SK-N-SH (cell line): ENCODE measurements around the gene SND1. TPM values are rescaled to one million over a fixed set of nuclear protein-coding genes. Genes with fewer than 3 reads are reported as not detected.

Source experiments
- CTCF ChIA-PET: fragments of 300-600, 350-600 bp; formaldehyde crosslinking; extraction: SDS; loops from one replicate; lab custom pipeline; 2021; lab: Yijun Ruan, JAX
- POLR2A ChIA-PET: fragments of 350-600 bp; sonication (Branson Sonifier 250); formaldehyde crosslinking; extraction: SDS; loops from one replicate; lab custom pipeline; 2020; ENCODE audit warnings: antibody characterized with exemption, inconsistent platforms; lab: Yijun Ruan, JAX
- DNase-seq: peaks from one replicate; pipeline ENCODE4 v3.0.0; 2012
- H2AFZ ChIP-seq: fragments of 200-600 bp; sonication (generic); 2 replicates; pipeline ENCODE4 v1.8.1; 2016; ENCODE audit warnings: antibody characterized with exemption, mild to moderate bottlenecking, low read depth
- H3F3A ChIP-seq: fragments of 200-600 bp; sonication (generic); replicated peaks from 2 replicates; pipeline ENCODE3; 2016; ENCODE audit warnings: antibody characterized with exemption, mild to moderate bottlenecking; ENCODE audit not compliant: insufficient read depth
- H3K27ac ChIP-seq, 2 experiments: fragments of 200-500 bp in 1 of 2; fragments of 200-600 bp in 1 of 2; sonication (Bioruptor generic) in 1 of 2; sonication (generic), shearing (Covaris generic) in 1 of 2; 2 replicates each; pipeline versions ENCODE4 v1.5.1 to v1.6.1; 2014 to 2016; ENCODE audit warnings: low read depth in 2 of 2, inconsistent platforms in 1 of 2, low read length in 1 of 2, mild to moderate bottlenecking in 1 of 2, mixed read lengths in 1 of 2
- H3K27me3 ChIP-seq: fragments of 200-600 bp; sonication (generic), shearing (Covaris generic); 2 replicates; pipeline ENCODE4 v1.6.1; 2016; ENCODE audit warnings: mixed run types; ENCODE audit not compliant: insufficient read depth
- H3K36me3 ChIP-seq, 2 experiments: fragments of 200-500 bp in 1 of 2; fragments of 200-600 bp in 1 of 2; sonication (Bioruptor generic) in 1 of 2; sonication (generic) in 1 of 2; replicated peaks in 1 of 2; 2 replicates each; pipeline versions ENCODE3 to v1.5.1; 2014 to 2016; ENCODE audit warnings: low read length in 1 of 2, mild to moderate bottlenecking in 1 of 2; ENCODE audit not compliant: insufficient read depth in 2 of 2, control insufficient read depth in 1 of 2
- H3K4me1 ChIP-seq, 2 experiments: fragments of 200-500 bp in 1 of 2; fragments of 200-600 bp in 1 of 2; sonication (Bioruptor generic) in 1 of 2; sonication (generic), shearing (Covaris generic) in 1 of 2; 2 replicates each; pipeline versions ENCODE4 v1.5.1 to v1.6.1; 2014 to 2016; ENCODE audit warnings: low read depth in 1 of 2, low read length in 1 of 2, mixed run types in 1 of 2; ENCODE audit not compliant: insufficient read depth in 2 of 2, control insufficient read depth in 1 of 2
- H3K4me2 ChIP-seq: fragments of 200-600 bp; sonication (generic), shearing (Covaris generic); 2 replicates; pipeline ENCODE4 v1.6.1; 2017; ENCODE audit warnings: mixed run types
- H3K4me3 ChIP-seq, 2 experiments: fragments of 200-500 bp in 1 of 2; fragments of 200-600 bp in 1 of 2; sonication (Bioruptor generic) in 1 of 2; sonication (generic), shearing (Covaris generic) in 1 of 2; 2 replicates each; pipeline versions ENCODE4 v1.5.1 to v1.8.1; 2014 to 2016; ENCODE audit warnings: low read depth in 2 of 2, inconsistent platforms in 1 of 2, low read length in 1 of 2, mild to moderate bottlenecking in 1 of 2, mixed read lengths in 1 of 2, moderate library complexity in 1 of 2
- H3K79me2 ChIP-seq: fragments of 200-600 bp; sonication (generic); 2 replicates; pipeline ENCODE4 v1.8.1; 2017; ENCODE audit warnings: mild to moderate bottlenecking; ENCODE audit not compliant: insufficient read depth
- H3K9ac ChIP-seq: fragments of 200-600 bp; sonication (generic); 2 replicates; pipeline ENCODE4 v1.6.1; 2017; ENCODE audit warnings: mixed run types
- H3K9me2 ChIP-seq: fragments of 200-600 bp; sonication (generic); 2 replicates; pipeline ENCODE4 v1.6.1; 2017; ENCODE audit warnings: mixed run types
- H3K9me3 ChIP-seq: fragments of 200-600 bp; sonication (generic); 2 replicates; pipeline ENCODE4 v1.6.1; 2017; ENCODE audit warnings: mixed run types, mild to moderate bottlenecking, moderate library complexity
- H4K20me1 ChIP-seq: fragments of 200-600 bp; sonication (generic); 2 replicates; pipeline ENCODE4 v1.6.1; 2017; ENCODE audit warnings: mild to moderate bottlenecking, mixed run types; ENCODE audit not compliant: insufficient read depth
- ELF1 ChIP-seq: IDR thresholded peaks from 2 replicates; pipeline ENCODE4 v1.4.0; 2012
- EP300 ChIP-seq, 2 experiments: IDR thresholded peaks; 2 replicates each; pipeline versions ENCODE4 v1.4.0 to v1.6.1; 2012; ENCODE audit warnings: borderline replicate concordance in 1 of 2, low read depth in 1 of 2, low read length in 1 of 2
- FOSL2 ChIP-seq: IDR thresholded peaks from 2 replicates; pipeline ENCODE4 v1.4.0; 2012; ENCODE audit warnings: low read depth, mild to moderate bottlenecking, moderate library complexity, borderline replicate concordance
- FOXJ3 ChIP-seq: sonication (generic); formaldehyde crosslinking; IDR thresholded peaks from 2 replicates; pipeline ENCODE4 v1.5.1; 2020; ENCODE audit warnings: mild to moderate bottlenecking, missing genetic modification reagents
- IRF3 ChIP-seq: fragments of 150-350 bp; IDR thresholded peaks from 2 replicates; pipeline ENCODE4 v1.6.1; 2016; ENCODE audit warnings: mild to moderate bottlenecking, low read depth, low read length
- JUND ChIP-seq: IDR thresholded peaks from 2 replicates; pipeline ENCODE4 v1.4.0; 2012
- MEF2A ChIP-seq: IDR thresholded peaks from 2 replicates; pipeline ENCODE4 v1.4.0; 2012; ENCODE audit warnings: low read depth, borderline replicate concordance
- NFIC ChIP-seq: IDR thresholded peaks from 2 replicates; pipeline ENCODE4 v1.4.0; 2012; ENCODE audit warnings: borderline replicate concordance
- PBX3 ChIP-seq: IDR thresholded peaks from 2 replicates; pipeline ENCODE4; 2012
- POLR2AphosphoS5 ChIP-seq: IDR thresholded peaks from 2 replicates; pipeline ENCODE4 v1.6.1; 2012; ENCODE audit warnings: low read depth, low read length
- RAD21 ChIP-seq: IDR thresholded peaks from 2 replicates; pipeline ENCODE4 v1.6.1; 2012; ENCODE audit warnings: mild to moderate bottlenecking, low read length
- RCOR1 ChIP-seq: fragments of 150-350 bp; IDR thresholded peaks from 2 replicates; pipeline ENCODE4 v1.6.1; 2017; ENCODE audit warnings: antibody characterized with exemption, low read length
- RFX5 ChIP-seq: IDR thresholded peaks from 2 replicates; pipeline ENCODE4 v1.6.1; 2012; ENCODE audit warnings: mild to moderate bottlenecking, improper control_type of control experiment, low read length
- SIN3A ChIP-seq: IDR thresholded peaks from 2 replicates; pipeline ENCODE4 v1.6.1; 2012; ENCODE audit warnings: low read depth, mild to moderate bottlenecking, low read length, moderate library complexity, borderline replicate concordance
- USF1 ChIP-seq: IDR thresholded peaks from 2 replicates; pipeline ENCODE4 v1.4.0; 2012; ENCODE audit warnings: low read depth, borderline replicate concordance
- YY1 ChIP-seq: IDR thresholded peaks from 2 replicates; pipeline ENCODE4 v1.4.0; 2012; ENCODE audit warnings: low read depth, mild to moderate bottlenecking
- WGBS: methylation state at CpG from one replicate; pipeline ENCODE4 v1.1.6; 2017; ENCODE audit warnings: low lambda C conversion rate; 5-methylcytosine and 5-hydroxymethylcytosine counted together
- polyA plus RNA-seq, 3 experiments: library from polyadenylated mRNA; depleted of rRNA; stranded (reverse); fragments of >200 nt; gene quantifications; 2 replicates each; pipeline ENCODE4 v1.2.3, GENCODE V29; 2012

Gene SND1
- polyA plus RNA-seq, 1 of the 3 experiments (the other 2 are of a cell fraction), result 165 TPM

GRCh38 chr7:128074336-128074735, 422.3 kb downstream of the SND1 start (continued):
- TF ChIP-seq RAD21 (no peak), JUND (no peak), FOXJ3 (CRISPR knock-in tag) (no peak), RCOR1 (no peak), ELF1 (no peak)

- Histone ChIP-seq H3K9ac (no peak overlapping the region), H2AFZ (no peak overlapping the region), H3K9me3 (no peaks in the 10 kb centered on the region), H3K27ac (no peak overlapping the region; a peak in 1 of 4 replicates), H3K4me3 (no peak overlapping the region), H3K27me3 (no peaks in the 10 kb centered on the region), H3K9me2 (no peaks in the 10 kb centered on the region), H3K36me3 (peaks cover 5 to 66% of the 10 kb centered on the region in 2 experiments), H3K4me2 (no peak overlapping the region), H3F3A (no peaks in the 10 kb centered on the region), H3K4me1 (peaks cover 0 to 45% of the 10 kb centered on the region in 2 experiments; a peak in 2 of 4 replicates), H3K79me2 (no peaks in the 10 kb centered on the region), H4K20me1 (no peaks in the 10 kb centered on the region)
- no peak for DNase-seq
- ChIA-PET CTCF (interaction anchor here (0.7 to 5.6 kb wide), 8 partner anchors 11 to 286 kb away, joined by 3 to 33 read pairs (median 6); no protein-coding TSS in a partner anchor), POLR2A (no interaction called here)
- 97% methylated on average over 5 of the region's 6 CpGs for WGBS
- no peak for TF ChIP-seq JUND
- TF ChIP-seq USF1, result no peak
- TF ChIP-seq RAD21, result no peak
- TF ChIP-seq SIN3A, result no peak
- TF ChIP-seq NFIC, result no peak
- TF ChIP-seq IRF3, result no peak
- TF ChIP-seq ELF1, result no peak
- TF ChIP-seq YY1, result no peak
- no peak for TF ChIP-seq RFX5
- no peak for TF ChIP-seq FOSL2
- TF ChIP-seq PBX3, result no peak
- no peak for TF ChIP-seq POLR2AphosphoS5
- no peak for TF ChIP-seq EP300 (IDR thresholded peaks at IDR 0.05; ENCODE audit: borderline replicate concordance in 1 of 2, low read depth in 1 of 2, low read length in 1 of 2)
- no peak for TF ChIP-seq MEF2A
Measured at GRCh38 chr7:128074736-128075135, 422.7 kb downstream of the SND1 start.
